ENCODE results near the gene OCIAD2. TPM values are rescaled to one million over a fixed set of nuclear protein-coding genes. Genes with fewer than 3 reads are reported as not detected.
A peak's percentile ranks its signal among the peaks of the same experiment; 100 is the strongest.
"Not testable (repeated sequence)": the region's sequence is repeated elsewhere in the genome, so short reads cannot be mapped to it uniquely, and the experiment has no call there.

The OCIAD2 gene
- total RNA-seq, 2 experiments from 2014 or later, result 65.9 to 102 TPM

- no peak overlapping the region for H3K27ac ChIP-seq (ENCODE audit: low read depth, low read length, poor library complexity, severe bottlenecking)
- TF ChIP-seq CTCF (conservative IDR thresholded peaks at IDR 0.05; ENCODE audit: low read length) (no peak), EZH2phosphoT487 (IDR thresholded peaks at IDR 0.05; ENCODE audit: borderline replicate concordance, low read depth, low read length) (no peak)
- peaks cover 15% of the 10 kb centered on the region for H3K4me1 ChIP-seq (ENCODE audit: insufficient read depth, low read length, poor library complexity, severe bottlenecking)
- H3K9me2 ChIP-seq (ENCODE audit: insufficient read depth, low read length), result no peaks in the 10 kb centered on the region
- no peak overlapping the region for H2AFZ ChIP-seq (ENCODE audit: low read length)
- POLR2A ChIA-PET, result no interaction called here
- no TSS peak for BruUV-seq (replicated peaks)
- peaks cover 94% of the 10 kb centered on the region for H3K36me3 ChIP-seq (ENCODE audit: insufficient read depth, low read length)
- intact Hi-C loops (cut with micrococcal nuclease; ENCODE audit: unreplicated experiment), result no loop called here
- CTCF ChIA-PET (ENCODE audit: unreplicated experiment), result interaction anchor here (0.8 to 0.9 kb wide), 2 partner anchors 115 to 318 kb away, joined by 3 read pairs; no protein-coding TSS in a partner anchor
- H4K20me1 ChIP-seq (ENCODE audit: insufficient read depth, low read length), result no peaks in the 10 kb centered on the region
- H3K4me2 ChIP-seq (ENCODE audit: low read length), result no peak overlapping the region
- H3K79me2 ChIP-seq (ENCODE audit: insufficient read depth, low read depth, low read length), result 0 out of 2 replicates have a peak, but pooled peaks cover 4% of the 10 kb centered on the region
- DNase-seq (ENCODE audit: low spot score), result peak; percentile 13
- H3K9me3 ChIP-seq (ENCODE audit: low read length), result no peaks in the 10 kb centered on the region
- no peak overlapping the region for H3K4me3 ChIP-seq (ENCODE audit: low read depth, low read length, poor library complexity, severe bottlenecking)
These were observed 9.7 kb downstream of the OCIAD2 start for GRCh38 chr4:48896845-48897244.

GRCh38 chr4:48891028-48891619, 15.4 kb downstream of the OCIAD2 start:
- no peak overlapping the region for H3K4me3 ChIP-seq (ENCODE audit: low read depth, low read length, poor library complexity, severe bottlenecking)
- H3K4me2 ChIP-seq (ENCODE audit: low read length), result no peak overlapping the region
- TF ChIP-seq EZH2phosphoT487 (IDR thresholded peaks at IDR 0.05; ENCODE audit: borderline replicate concordance, low read depth, low read length) (no peak), CTCF (conservative IDR thresholded peaks at IDR 0.05; ENCODE audit: low read length) (no peak)
- no peaks in the 10 kb centered on the region for H3K4me1 ChIP-seq (ENCODE audit: insufficient read depth, low read length, poor library complexity, severe bottlenecking)
- no peaks in the 10 kb centered on the region for H4K20me1 ChIP-seq (ENCODE audit: insufficient read depth, low read length)
- ChIA-PET CTCF (ENCODE audit: unreplicated experiment) (no interaction called here), POLR2A (interaction anchor here (0.7 to 1.3 kb wide), 3 partner anchors 12 to 470 kb away, joined by 3 read pairs; no protein-coding TSS in a partner anchor)
- peaks cover 61% of the 10 kb centered on the region for H3K36me3 ChIP-seq (ENCODE audit: insufficient read depth, low read length)
- intact Hi-C loops (cut with micrococcal nuclease; ENCODE audit: unreplicated experiment), result no loop called here
- BruUV-seq (replicated peaks), result no TSS peak
- no peak overlapping the region for H3K27ac ChIP-seq (ENCODE audit: low read depth, low read length, poor library complexity, severe bottlenecking)
- no peak for DNase-seq (ENCODE audit: low spot score)
- no peaks in the 10 kb centered on the region for H3K9me2 ChIP-seq (ENCODE audit: insufficient read depth, low read length)
- no peaks in the 10 kb centered on the region for H3K79me2 ChIP-seq (ENCODE audit: insufficient read depth, low read depth, low read length)
- no peaks in the 10 kb centered on the region for H3K9me3 ChIP-seq (ENCODE audit: low read length)
- H2AFZ ChIP-seq (ENCODE audit: low read length), result no peak overlapping the region

- H3K4me3 ChIP-seq (ENCODE audit: low read depth, low read length, poor library complexity, severe bottlenecking); H3K79me2 ChIP-seq (ENCODE audit: insufficient read depth, low read depth, low read length); H3K4me1 ChIP-seq (ENCODE audit: insufficient read depth, low read length, poor library complexity, severe bottlenecking); H2AFZ ChIP-seq (ENCODE audit: low read length); DNase-seq (ENCODE audit: low spot score); BruUV-seq (replicated peaks); H3K9me2 ChIP-seq (ENCODE audit: insufficient read depth, low read length); H3K9me3 ChIP-seq (ENCODE audit: low read length); H4K20me1 ChIP-seq (ENCODE audit: insufficient read depth, low read length); H3K4me2 ChIP-seq (ENCODE audit: low read length); intact Hi-C loops (cut with micrococcal nuclease; ENCODE audit: unreplicated experiment); H3K27ac ChIP-seq (ENCODE audit: low read depth, low read length, poor library complexity, severe bottlenecking); CTCF ChIA-PET (ENCODE audit: unreplicated experiment): not testable (repeated sequence)
- peaks cover 47% of the 10 kb centered on the region for H3K36me3 ChIP-seq (ENCODE audit: insufficient read depth, low read length)
- POLR2A ChIA-PET, result interaction anchor here (1.3 kb wide), 1 partner anchor 10 kb away, joined by 3 read pairs; no protein-coding TSS in a partner anchor
These were observed 16.8 kb downstream of the OCIAD2 start for GRCh38 chr4:48889750-48890149.

GRCh38 chr4:48881646-48882045, 24.9 kb downstream of the OCIAD2 start:
- DNase-seq (ENCODE audit: low spot score); H3K79me2 ChIP-seq (ENCODE audit: insufficient read depth, low read depth, low read length); H4K20me1 ChIP-seq (ENCODE audit: insufficient read depth, low read length); H3K27ac ChIP-seq (ENCODE audit: low read depth, low read length, poor library complexity, severe bottlenecking); BruUV-seq (replicated peaks); H3K9me3 ChIP-seq (ENCODE audit: low read length); H3K36me3 ChIP-seq (ENCODE audit: insufficient read depth, low read length); intact Hi-C loops (cut with micrococcal nuclease; ENCODE audit: unreplicated experiment); H3K9me2 ChIP-seq (ENCODE audit: insufficient read depth, low read length); H3K4me3 ChIP-seq (ENCODE audit: low read depth, low read length, poor library complexity, severe bottlenecking); H3K4me1 ChIP-seq (ENCODE audit: insufficient read depth, low read length, poor library complexity, severe bottlenecking); CTCF ChIA-PET (ENCODE audit: unreplicated experiment); H3K4me2 ChIP-seq (ENCODE audit: low read length); H2AFZ ChIP-seq (ENCODE audit: low read length): not testable (repeated sequence)
- POLR2A ChIA-PET, result interaction anchor here (0.7 to 1.0 kb wide), 2 partner anchors 24 to 239 kb away, joined by 3 read pairs; no protein-coding TSS in a partner anchor
